ENCODE results near the gene CUL3. TPM values are rescaled to one million over a fixed set of nuclear protein-coding genes. Genes with fewer than 3 reads are reported as not detected.

The CUL3 gene
- total and polyA plus RNA-seq, 2 of the 13 experiments (the other 11 are each of a cell fraction or from before 2014, with no cell fraction given), result 33.2 to 62.3 TPM

- peaks cover 73% of the 10 kb centered on the region for H3K79me2 ChIP-seq (ENCODE audit: insufficient read depth, low read length)
- DNase-seq (ENCODE audit: low spot score) (no peak), ATAC-seq (no peak), FAIRE-seq (no peak)
- H3K4me3 ChIP-seq (replicated peaks in 1 of 3; ENCODE audit: insufficient read depth in 1 of 3, low read depth in 2 of 3, low read length in 3 of 3), result no peak overlapping the region
- intact Hi-C loops (cut with micrococcal nuclease; ENCODE audit: unreplicated experiment) (no loop called here), in situ Hi-C loops (cut with HindIII; ENCODE audit: extremely low pct_ligation_motif_present, low pct_unique_long_range_greater_than_20kb) (no loop called here)
- H3K36me3 ChIP-seq (replicated peaks in 1 of 2; ENCODE audit: control insufficient read depth in 1 of 2, insufficient read depth in 2 of 2, low read length in 2 of 2), result peaks cover 0 to 1% of the 10 kb centered on the region in 2 experiments; a peak in 4 of 5 replicates
- no peaks in the 10 kb centered on the region for H3K9me3 ChIP-seq (ENCODE audit: low read length)
- no peaks in the 10 kb centered on the region for H3K27me3 ChIP-seq (ENCODE audit: control insufficient read depth in 1 of 2, insufficient read depth in 2 of 2, low read length in 2 of 2)
- no peak overlapping the region for H3K27ac ChIP-seq (ENCODE audit: extremely low read length, insufficient read depth, low read length)
- peaks cover 16% of the 10 kb centered on the region for H3K4me1 ChIP-seq (ENCODE audit: insufficient read depth, low read length)
- ChIA-PET POLR2A (no interaction called here), CTCF (ENCODE audit: low intra/inter-chr PET ratio, low total read pairs) (no interaction called here)
- H4K20me1 ChIP-seq (ENCODE audit: insufficient read depth, low read length), result peaks cover 18% of the 10 kb centered on the region; the same call in 1 of the 2 replicates
- H3K4me2 ChIP-seq (ENCODE audit: low read depth, low read length), result no peak overlapping the region
- H3K9ac ChIP-seq (ENCODE audit: insufficient read depth, low read depth, low read length), result no peak overlapping the region
- no peak overlapping the region for H2AFZ ChIP-seq (ENCODE audit: low read length)
- TF ChIP-seq PAXIP1 (CRISPR knock-in tag; conservative IDR thresholded peaks at IDR 0.05), result no peak
- TF ChIP-seq GPBP1L1 (CRISPR knock-in tag; IDR thresholded peaks at IDR 0.05), result no peak
- no peak for TF ChIP-seq ZNF367 (CRISPR knock-in tag; IDR thresholded peaks at IDR 0.05; ENCODE audit: borderline replicate concordance)
- no peak for TF ChIP-seq ZNF775 (CRISPR knock-in tag; IDR thresholded peaks at IDR 0.05; ENCODE audit: borderline replicate concordance)
- no peak for TF ChIP-seq NRL (CRISPR knock-in tag; IDR thresholded peaks at IDR 0.05; ENCODE audit: borderline replicate concordance)
- no peak for TF ChIP-seq ZBTB44 (CRISPR knock-in tag; IDR thresholded peaks at IDR 0.05)
- no peak for TF ChIP-seq ZSCAN31 (CRISPR knock-in tag; IDR thresholded peaks at IDR 0.05; ENCODE audit: low read depth)
- BruUV-seq (replicated peaks), result no TSS peak
- 95% methylated on average over 4 of the region's 4 CpGs for WGBS (ENCODE audit: low lambda C conversion rate)
Observed at GRCh38 chr2:224518806-224519580, 66.2 kb downstream of the CUL3 start.
